AML-193 (cell line): ENCODE measurements around the gene SMIM1.

Experiments
- DNase-seq, 2 experiments: peaks; one replicate each; lab custom pipeline; 2025; lab: John Stamatoyannopoulos, UW

SMIM1 gene, protein sequence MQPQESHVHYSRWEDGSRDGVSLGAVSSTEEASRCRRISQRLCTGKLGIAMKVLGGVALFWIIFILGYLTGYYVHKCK

DNA sequence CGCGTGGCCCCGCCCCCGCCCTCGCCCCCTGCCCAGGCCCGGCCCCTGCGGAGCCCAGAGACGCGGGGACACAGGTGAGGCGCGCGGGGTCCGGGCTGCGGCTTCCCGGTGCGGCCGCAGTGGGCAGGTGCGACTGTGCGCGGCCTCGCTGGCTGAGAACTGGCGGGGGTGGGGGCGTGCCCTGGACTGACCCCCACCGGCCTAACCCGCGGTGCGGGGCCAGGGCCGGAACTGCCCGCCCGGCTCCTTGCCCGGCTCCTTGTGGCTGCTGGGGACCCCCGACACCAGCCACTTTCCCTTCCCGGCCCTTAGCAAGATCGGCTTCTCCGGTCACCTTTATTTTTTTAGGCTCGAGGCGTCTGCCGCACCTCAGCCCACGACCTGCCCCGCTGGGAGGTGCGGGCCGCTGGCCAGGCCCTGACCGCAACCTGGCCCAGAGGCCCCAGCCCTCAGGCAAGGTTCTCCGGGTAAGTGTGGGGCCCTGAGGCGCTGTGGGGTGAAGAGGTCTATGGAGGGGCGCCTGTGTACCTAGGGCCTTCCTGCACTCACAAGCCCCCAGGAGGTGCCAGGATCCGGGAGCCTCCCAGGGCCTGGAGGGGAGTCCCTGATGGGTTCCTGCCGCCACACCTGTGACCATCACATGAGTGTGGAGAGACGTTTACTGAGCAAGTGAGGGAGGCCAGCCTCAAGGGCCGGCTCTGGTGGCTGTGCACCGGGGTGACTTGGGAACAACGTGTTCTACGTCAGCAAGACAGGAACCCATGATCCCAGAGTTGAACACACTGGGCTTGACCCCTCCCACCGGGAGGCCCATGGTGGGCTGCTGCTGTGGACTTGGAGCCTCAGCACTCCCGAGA, at the start of gene SMIM1:
SMIM1 (plus strand) TSS at position 35 of the 857 bp plus-strand sequence. CDS start 2,625 bp downstream, outside the sequence.
- DNase-seq = no peak

DNA sequence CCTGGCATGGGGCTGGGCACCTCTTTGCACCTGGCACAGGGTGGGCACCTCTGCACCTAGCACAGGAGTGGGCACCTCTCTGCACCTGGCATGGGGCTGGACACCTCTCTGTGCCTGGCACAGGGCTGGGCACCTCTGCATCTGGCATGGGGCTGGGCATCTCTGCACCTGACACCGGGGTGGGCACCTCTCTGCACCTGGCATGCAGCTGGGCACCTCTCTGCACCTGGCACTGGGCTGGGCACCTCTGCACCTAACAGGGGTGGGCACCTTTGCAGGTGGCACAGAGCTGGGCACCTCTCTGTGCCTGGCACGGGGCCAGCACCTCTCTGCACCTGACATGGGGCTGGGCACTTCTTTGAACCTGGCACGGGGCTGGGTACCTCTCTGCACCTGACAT, 49.7 kb upstream of the SMIM1 start:
- no peak for DNase-seq

- peak; percentile 41 to 59 for DNase-seq
These were observed 48.0 kb upstream of the SMIM1 start for GRCh38 chr1:3724416-3725030.

DNA sequence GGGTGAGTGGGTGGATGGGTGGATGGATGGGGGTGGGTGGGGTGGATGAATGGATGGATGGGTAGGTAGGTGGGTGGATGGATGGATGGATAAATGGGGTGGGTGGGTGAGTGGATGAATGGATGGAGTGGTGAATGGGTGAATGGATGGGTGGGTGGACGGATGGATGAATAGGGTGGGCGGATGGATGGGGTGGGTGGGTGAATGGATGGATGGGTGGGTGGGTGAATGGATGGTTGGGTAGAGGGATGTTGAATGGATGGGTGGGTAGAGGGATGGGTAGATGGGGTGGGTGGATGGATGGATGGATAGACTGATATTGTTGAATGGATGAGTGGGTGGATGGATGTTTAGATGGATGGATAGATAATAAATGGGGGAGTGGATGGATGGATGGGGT, 47.2 kb upstream of the SMIM1 start:
- DNase-seq = no peak

GRCh38 chr1:3727042-3727824, 45.3 kb upstream of the SMIM1 start:
- peak; percentile 21 to 25 for DNase-seq

DNA sequence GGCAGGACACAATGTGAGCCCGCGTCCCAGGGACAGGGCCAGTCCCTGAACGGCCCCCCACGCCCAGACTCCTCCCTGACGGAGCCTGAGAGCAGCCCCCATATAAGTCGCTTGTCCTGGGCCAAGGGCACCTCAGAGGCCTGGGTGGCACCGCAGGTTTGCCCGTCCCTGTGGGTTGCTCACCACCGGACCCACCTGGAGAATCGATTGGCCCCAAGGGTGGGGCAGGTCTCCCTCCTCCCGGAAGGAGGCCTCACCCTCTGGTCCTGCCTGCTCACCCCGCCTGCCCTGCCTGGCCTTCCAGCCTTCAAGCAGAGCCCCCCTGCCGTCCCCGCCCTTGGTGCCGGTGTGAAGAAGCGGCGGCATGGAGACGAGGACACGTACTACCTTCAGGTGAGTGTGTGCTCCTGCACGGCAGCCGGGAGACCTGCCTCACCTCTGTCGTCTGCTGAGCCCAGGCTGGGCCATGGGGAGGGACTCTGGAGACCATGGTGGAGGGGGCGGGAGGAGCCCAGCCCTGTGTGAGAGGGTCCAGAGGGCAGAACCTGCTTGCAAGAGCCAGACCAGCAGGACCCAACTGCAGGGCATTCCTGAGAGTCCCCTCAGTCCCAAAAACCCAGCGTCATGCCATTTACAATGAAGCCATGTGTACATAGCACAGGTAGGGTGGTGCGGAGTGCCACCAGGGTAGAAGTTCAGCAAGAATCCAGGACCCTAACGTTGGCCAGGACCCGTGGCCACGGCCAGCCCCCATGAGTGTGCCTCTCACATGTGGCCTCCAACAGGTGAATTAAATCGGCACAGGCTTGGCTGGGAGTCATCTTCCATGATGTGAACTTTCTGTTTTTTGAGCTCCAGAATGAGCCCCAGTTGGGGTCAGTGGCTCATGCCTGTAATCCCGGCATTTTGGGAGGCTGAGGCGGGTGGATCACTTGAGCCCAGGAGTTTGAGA, 44.4 kb upstream of the SMIM1 start:
- no peak for DNase-seq

GRCh38 chr1:3729594-3730542, 42.7 kb upstream of the SMIM1 start:
- DNase-seq = no peak

DNA sequence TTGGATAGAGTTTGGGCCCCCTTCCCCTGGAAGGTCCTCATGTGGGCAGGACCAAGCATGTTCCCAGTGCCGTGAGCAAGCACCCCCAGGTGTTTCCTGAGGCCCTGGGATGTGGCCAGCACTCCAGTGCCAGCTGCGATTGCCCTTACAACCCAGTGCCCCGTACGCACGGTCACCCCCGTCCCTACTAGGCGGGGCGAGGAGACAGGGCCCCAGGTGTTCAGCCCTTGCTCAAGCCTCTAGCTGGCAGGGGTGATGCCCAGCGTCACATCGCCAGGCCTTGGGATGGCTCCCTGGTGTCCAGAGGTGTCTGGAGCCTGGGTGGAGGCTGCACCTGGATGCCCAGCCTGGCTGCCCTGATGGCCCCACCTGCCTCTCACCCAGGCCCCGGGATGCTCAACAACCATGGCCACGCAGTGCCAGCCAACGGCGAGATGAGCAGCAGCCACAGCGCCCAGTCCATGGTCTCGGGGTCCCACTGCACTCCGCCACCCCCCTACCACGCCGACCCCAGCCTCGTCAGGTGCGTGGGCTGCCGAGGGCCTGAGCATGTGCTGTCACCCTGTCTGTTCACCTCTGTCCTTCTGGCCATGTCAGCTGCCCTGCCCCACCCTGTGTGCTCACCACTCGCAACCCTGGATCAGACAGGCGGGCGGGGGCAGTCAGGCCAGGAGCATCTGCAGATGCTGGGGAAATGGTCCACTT, 41.9 kb upstream of the SMIM1 start:
- no peak for DNase-seq

- DNase-seq = no peak
These were observed 40.7 kb upstream of the SMIM1 start for GRCh38 chr1:3731583-3732433.

DNA sequence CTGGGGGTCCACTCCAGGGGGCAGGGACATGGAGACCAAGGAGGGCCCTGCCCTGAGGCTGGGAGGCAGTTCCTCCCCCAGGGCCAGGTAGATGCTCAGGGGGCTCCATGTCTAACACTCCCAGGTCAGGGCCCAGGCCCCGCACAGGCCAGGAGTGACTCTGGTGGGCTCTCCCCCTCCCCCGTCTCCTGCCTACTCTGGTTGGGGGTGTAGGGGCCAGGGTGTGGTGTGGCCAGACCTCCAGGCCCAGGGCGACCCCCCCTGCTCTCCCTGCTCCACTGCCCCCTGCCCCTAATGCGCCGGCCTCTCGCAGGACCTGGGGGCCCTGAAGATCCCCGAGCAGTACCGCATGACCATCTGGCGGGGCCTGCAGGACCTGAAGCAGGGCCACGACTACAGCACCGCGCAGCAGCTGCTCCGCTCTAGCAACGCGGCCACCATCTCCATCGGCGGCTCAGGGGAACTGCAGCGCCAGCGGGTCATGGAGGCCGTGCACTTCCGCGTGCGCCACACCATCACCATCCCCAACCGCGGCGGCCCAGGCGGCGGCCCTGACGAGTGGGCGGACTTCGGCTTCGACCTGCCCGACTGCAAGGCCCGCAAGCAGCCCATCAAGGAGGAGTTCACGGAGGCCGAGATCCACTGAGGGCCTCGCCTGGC, 40.0 kb upstream of the SMIM1 start:
- no peak for DNase-seq

DNA sequence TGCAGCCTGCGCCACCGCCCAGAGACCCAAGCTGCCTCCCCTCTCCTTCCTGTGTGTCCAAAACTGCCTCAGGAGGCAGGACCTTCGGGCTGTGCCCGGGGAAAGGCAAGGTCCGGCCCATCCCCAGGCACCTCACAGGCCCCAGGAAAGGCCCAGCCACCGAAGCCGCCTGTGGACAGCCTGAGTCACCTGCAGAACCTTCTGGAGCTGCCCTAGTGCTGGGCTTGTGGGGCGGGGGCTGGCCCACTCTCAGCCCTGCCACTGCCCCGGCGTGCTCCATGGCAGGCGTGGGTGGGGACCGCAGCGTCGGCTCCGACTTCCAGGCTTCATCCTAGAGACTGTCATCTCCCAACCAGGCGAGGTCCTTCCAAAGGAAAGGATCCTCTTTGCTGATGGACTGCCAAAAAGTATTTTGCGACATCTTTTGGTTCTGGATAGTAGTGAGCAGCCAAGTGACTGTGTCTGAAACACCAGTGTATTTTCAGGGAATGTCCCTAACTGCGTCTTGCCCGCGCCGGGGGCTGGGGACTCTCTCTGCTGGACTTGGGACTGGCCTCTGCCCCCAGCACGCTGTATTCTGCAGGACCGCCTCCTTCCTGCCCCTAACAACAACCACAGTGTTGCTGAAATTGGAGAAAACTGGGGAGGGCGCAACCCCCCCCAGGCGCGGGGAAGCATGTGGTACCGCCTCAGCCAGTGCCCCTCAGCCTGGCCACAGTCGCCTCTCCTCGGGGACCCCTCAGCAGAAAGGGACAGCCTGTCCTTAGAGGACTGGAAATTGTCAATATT, 39.3 kb upstream of the SMIM1 start:
- DNase-seq = no peak

GRCh38 chr1:3733883-3734589, 38.5 kb upstream of the SMIM1 start:
- no peak for DNase-seq

GRCh38 chr1:3734602-3735001, 37.9 kb upstream of the SMIM1 start:
- DNase-seq = no peak

DNA sequence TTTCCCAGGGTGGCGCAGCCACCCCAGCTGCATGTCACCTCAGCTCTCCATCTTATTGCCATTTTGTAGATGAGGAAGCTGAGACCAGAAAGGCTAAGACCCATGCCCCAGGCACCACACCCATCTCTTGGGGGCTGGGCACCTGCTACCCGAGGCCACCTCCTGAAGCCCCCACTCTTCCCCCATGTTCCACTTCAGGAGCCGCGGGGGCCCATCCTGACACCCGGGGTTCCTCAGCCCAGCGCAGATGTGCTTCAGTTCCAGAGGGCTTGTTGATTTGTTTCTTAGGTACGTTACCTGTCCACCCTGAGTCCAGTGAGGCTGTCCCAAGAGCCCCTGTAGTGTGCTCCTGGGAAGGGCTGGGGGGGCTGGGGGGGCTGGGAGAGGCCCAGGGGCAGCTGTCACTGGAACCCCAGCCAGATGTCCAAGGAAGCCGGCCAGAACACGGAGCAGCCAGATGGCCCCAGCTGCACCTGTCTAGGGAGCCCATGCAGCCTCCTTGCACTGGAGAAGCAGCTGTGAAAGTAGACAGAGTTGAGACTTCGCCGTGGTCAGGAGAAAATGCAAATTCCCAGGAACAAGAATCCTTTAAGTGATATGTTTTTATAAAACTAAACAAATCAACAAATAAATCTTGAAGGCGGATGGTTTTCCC, 37.4 kb upstream of the SMIM1 start:
- no peak for DNase-seq

- no peak for DNase-seq
These were observed 36.9 kb upstream of the SMIM1 start for GRCh38 chr1:3735688-3736087.

GRCh38 chr1:3736131-3736561, 36.4 kb upstream of the SMIM1 start:
- no peak for DNase-seq
